ENCODE measurements around the gene CTPS2. TPM values are rescaled to one million over a fixed set of nuclear protein-coding genes. Genes with fewer than 3 reads are reported as not detected.
"Not testable (repeated sequence)": the region's sequence is repeated elsewhere in the genome, so short reads cannot be mapped to it uniquely, and the experiment has no call there.

The CTPS2 gene
- polyA plus RNA-seq (ENCODE audit: insufficient read length in 4 of 4) = 10 to 100 TPM; 34.6 to 37.1 (median 36.1) TPM

DNA sequence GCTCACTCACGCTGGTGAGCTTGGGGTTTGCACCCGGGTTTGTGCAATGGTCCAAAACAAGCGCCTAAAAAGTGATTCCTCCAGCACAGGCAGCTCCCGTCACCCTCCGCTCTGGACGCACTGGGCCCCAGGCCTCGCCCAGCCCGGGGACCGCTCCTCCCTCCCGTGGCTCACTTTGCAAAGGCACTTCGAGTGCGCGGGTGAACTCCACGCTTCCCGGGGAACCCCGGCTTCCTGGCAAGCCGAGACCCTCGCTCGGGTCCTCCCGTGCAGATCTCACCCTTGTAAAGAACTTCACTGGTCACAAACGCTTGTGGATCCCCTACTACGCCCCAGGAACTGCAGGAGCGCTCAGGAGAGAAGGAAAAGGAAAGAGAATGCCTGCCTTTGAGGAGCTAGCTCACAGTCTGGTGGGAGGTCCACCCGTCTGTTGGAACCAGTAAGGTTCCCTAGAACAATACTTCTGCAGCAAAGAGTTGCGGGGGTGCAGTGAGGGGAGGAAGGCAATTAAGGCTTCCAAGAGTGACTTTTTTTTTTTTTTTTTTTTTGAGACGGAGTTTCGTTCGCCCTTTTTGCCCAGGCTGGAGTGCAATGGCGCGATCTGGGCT lies at the start of gene CTPS2:
CTPS2 (minus strand) TSS at position 122 of the 608 bp plus-strand sequence. CDS start 9,767 bp downstream, outside the sequence.
- DNase-seq (ENCODE audit: low read depth in 4 of 4, low spot score in 3 of 4) = peak in 2 of 4 donors; percentile 47 to 49

DNA sequence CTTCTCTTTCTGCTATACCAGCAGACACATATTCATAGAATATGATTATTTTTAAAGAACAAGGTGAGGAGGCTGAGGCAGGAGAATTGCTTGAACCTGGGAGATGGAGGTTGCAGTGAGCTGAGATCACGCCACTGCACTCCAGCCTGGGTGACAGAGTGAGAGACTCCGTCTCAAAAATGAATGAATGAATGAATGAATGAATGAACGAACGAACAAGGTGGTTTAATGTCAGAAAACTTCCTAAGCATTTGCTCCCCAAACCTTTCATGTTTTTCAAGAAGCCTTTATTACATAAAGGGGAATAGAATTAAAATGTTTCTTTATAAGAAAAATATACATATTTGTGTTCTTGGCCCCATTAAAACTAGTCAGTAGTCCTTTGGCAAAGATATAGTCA lies 49.0 kb upstream of the CTPS2 start:
- DNase-seq (ENCODE audit: low read depth in 4 of 4, low spot score in 3 of 4) = not testable (repeated sequence)

DNA sequence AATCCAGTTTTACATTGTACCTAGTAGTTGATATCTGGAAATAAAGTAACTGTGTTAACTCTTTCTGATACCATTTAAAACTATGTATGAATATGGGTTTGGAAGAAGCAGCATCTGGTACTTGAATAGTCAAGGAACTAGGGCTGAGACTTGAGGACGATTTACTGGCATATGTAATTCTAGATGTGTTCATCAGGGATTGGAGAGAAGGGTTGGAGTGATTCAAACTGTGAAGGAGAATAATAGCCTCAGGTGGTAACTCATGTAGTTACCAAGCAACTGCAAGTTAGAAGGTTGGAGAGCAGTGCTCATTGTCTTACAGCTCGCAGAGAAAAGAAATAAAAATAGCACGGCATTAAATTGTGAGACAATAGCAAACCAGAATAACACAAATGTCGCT lies 44.3 kb upstream of the CTPS2 start:
- DNase-seq (ENCODE audit: low read depth in 4 of 4, low spot score in 3 of 4) = no peak

DNA sequence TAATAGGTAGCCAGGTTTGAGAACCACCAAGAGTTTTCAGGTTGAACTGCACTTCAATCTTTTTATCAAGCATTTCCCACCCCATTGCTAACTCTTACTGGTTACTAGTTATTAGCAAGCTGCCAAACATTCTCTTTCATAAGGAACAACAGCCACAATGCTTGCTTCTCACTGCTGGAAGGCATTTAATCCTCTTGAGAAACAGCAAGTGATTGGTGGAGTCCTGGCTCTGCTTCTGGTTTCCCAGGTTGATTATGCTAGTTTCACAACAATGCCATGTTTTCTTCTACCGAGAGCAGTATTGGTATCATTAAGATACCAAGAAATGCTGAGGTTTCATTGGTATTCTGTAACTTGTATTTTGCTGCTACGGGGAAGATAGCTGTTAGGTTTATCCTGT lies 41.5 kb upstream of the CTPS2 start:
- DNase-seq (ENCODE audit: low read depth in 4 of 4, low spot score in 3 of 4) = no peak

- no peak for DNase-seq (ENCODE audit: low read depth in 4 of 4, low spot score in 3 of 4)
These were observed 37.7 kb upstream of the CTPS2 start for GRCh38 chrX:16750136-16750535.

- DNase-seq (ENCODE audit: low read depth in 4 of 4, low spot score in 3 of 4) = no peak
These were observed 36.0 kb upstream of the CTPS2 start for GRCh38 chrX:16748425-16748824.

DNA sequence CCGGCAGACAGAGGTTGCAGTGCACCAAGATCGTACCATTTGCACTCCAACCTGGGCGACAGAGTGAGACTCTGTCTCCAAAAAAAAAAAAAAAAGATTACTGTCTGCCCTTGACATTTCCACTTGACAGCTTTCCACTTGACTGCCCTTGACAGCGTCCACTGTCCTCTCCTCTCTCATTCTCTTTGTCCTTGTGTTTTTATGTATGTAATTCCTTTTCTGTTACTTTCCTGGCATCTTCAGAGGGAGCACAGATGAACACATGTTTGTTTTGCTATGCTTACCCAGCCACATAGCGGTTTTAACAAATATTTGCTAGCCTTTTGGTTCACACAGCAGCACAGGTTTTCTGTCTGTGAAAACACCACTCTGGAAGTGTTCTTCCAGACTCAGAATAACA lies 33.2 kb upstream of the CTPS2 start:
- DNase-seq (ENCODE audit: low read depth in 4 of 4, low spot score in 3 of 4) = no peak

DNA sequence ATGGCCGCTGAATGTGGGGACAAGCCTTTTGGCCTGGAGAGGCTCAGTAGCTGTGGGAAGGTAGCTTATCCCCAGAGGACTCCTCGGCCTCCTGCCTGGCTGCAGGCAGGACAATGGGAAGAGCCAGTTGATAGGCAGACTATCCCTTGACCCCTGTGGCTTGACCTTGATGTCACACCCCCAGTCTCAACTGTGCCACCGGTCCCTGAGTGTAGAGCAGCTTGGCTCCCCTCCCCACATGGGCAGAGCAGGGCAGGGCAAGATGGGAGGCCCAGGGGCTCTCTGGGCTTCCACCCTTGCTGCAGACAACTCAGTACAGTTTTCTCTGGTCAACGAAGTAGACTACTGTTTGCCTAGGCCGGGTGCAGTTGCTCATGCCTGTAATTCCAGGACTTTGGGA lies 32.6 kb upstream of the CTPS2 start:
- no peak for DNase-seq (ENCODE audit: low read depth in 4 of 4, low spot score in 3 of 4)

GRCh38 chrX:16743604-16744325 lies 31.3 kb upstream of the CTPS2 start:
- DNase-seq (ENCODE audit: low read depth in 4 of 4, low spot score in 3 of 4) = no peak

- DNase-seq (ENCODE audit: low read depth in 4 of 4, low spot score in 3 of 4) = no peak
These were observed 27.1 kb upstream of the CTPS2 start for GRCh38 chrX:16739574-16739973.

GRCh38 chrX:16737024-16737423 lies 24.6 kb upstream of the CTPS2 start:
- no peak for DNase-seq (ENCODE audit: low read depth in 4 of 4, low spot score in 3 of 4)

DNA sequence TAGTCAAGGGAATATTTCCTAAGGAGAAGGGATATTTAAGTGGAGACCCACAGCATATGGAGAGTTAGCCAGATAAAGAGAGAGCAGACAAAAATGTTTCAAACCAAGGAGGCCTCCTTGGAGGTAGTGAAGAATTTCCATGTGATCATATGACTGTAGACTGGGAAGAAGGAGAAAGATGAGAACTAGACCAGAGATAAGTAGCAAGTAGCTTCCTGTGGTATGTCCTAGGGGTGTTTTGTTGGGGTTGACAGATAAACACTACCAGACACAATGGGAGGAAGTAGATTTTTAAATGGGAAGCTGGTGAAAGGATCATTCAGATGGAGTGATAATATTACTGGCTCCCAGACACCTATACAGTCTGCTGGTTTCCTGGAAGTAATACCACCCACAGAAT lies 20.5 kb upstream of the CTPS2 start:
- no peak for DNase-seq (ENCODE audit: low read depth in 4 of 4, low spot score in 3 of 4)

DNA sequence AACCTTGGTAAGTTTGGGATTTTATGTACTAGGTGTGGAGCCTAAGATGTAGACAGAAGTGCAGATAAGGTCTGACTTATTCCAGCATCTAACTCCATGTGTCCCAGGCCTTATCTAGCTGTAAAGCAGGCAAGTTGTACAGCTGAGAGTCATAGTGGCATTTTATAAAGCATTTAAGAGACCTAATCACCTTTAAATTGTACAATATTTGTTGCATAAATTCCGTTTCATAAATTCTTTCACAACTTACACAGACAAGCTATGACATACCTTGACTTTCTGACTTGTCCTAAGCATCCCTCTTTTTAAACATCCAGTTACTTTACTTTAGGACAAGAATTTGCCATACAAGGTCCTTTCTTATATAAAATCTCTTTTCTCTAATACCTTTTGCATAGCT lies 18.0 kb upstream of the CTPS2 start:
- DNase-seq (ENCODE audit: low read depth in 4 of 4, low spot score in 3 of 4) = no peak

- no peak for DNase-seq (ENCODE audit: low read depth in 4 of 4, low spot score in 3 of 4)
These were observed 15.2 kb upstream of the CTPS2 start for GRCh38 chrX:16727637-16728036.

- DNase-seq (ENCODE audit: low read depth in 4 of 4, low spot score in 3 of 4) = not testable (repeated sequence)
These were observed 14.0 kb upstream of the CTPS2 start for GRCh38 chrX:16726347-16726988.

GRCh38 chrX:16725072-16725471 lies 12.6 kb upstream of the CTPS2 start:
- DNase-seq (ENCODE audit: low read depth in 4 of 4, low spot score in 3 of 4) = no peak

DNA sequence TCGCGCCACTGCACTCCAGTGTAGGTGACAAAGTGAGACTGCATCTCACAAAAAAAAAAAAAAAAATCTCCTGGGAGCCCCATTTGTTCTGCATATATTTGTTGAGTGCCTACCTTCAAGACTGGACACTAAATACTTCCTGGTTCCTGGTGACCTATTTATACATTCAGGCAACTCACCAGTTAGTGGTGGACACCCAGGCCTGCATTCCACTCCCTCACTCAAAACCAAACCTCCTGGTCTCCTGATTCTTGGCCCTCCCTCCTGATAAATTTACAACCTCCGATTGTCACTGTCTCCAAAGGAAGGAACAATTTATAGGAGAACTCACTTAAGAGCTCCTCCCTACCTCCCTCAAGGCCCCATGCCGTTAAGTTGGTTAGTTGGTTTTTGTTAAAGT lies 10.0 kb upstream of the CTPS2 start:
- DNase-seq (ENCODE audit: low read depth in 4 of 4, low spot score in 3 of 4) = no peak

- DNase-seq (ENCODE audit: low read depth in 4 of 4, low spot score in 3 of 4) = peak; percentile 83 to 89 (median 86)
These were observed 7.0 kb upstream of the CTPS2 start, which contains the start of gene SYAP1 for GRCh38 chrX:16719334-16720084. Gene SYAP1 (plus strand): TSS chrX:16719612. CDS start chrX:16719725, 113 bp downstream.

DNA sequence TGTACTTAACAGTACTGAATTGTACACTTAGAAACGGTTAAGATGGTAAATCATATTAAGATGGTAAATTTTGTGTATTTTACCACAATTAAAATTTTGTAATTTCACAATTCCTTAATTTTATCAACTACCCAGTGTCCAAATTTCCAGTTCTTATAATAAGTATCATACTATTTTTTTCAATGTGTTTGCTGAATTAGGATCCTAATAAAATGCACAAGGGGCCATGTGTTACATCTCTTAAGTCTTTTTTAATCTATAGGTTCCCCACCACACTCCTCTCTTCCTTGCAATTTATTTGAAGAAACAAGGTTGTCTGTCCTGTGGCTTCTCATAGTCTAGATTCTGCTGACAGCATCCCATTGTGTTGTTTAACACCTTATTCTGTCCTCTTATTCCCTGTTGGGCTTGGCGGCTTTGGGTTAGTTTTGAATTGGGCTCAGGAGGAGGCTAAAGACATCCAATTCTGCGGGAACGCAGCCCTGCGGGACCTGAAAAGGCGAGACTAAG lies 6.4 kb upstream of the CTPS2 start:
- DNase-seq (ENCODE audit: low read depth in 4 of 4, low spot score in 3 of 4) = no peak

DNA sequence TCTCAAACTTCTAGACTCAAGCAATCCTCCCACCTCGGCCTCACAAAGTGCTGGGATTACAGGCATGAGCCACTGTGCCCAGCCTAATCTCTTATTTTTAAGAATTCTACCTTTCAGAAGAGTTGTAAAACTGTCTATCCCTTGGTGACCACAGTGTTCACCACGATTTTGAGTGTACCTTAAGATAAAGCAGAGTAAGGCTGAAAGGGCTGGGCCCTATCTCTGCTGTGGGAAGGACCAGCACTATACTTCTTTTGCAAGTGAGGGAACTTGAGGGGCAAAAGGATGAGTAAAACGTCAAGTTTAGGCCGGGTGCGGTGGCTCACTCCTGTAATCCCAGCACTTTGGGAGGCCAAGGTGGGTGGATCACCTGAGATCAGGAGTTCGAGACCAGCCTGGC lies 4.0 kb upstream of the CTPS2 start:
- not testable (repeated sequence) for DNase-seq (ENCODE audit: low read depth in 4 of 4, low spot score in 3 of 4)

- DNase-seq (ENCODE audit: low read depth in 4 of 4, low spot score in 3 of 4) = not testable (repeated sequence)
These were observed 3.2 kb upstream of the CTPS2 start for GRCh38 chrX:16715638-16716037.
